Measurements from ENCODE around the gene ZSCAN30. TPM values are rescaled to one million over a fixed set of nuclear protein-coding genes. Genes with fewer than 3 reads are reported as not detected.

ZSCAN30 gene
- total and polyA plus RNA-seq, 10 of the 15 experiments (the other 5 are each of a cell fraction or from before 2014, with no cell fraction given), result 2.7 to 15.7 (median 11.2) TPM

DNA sequence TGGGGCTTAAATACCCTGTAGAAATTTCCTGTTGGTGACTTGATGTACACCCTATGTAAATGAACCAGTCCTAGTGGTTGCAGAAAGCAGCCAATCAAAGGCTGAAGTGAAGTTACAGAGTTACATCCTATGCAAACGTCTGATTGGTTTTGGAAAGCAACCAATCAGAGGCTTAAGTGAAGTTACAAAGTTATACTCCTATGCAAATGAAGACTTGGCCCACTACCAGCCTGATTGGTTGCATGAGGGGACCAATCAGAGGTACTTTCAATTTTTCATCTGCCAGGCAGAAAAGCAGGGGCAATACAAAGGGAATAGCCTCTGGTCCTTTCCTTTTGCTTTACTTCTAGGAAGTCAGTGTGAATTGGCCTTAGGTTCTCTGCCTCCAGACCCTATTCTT lies 62.8 kb downstream of the ZSCAN30 start:
- RAD21 ChIA-PET (ENCODE audit: unreplicated experiment), result no interaction called here
- no peak for FAIRE-seq

DNA sequence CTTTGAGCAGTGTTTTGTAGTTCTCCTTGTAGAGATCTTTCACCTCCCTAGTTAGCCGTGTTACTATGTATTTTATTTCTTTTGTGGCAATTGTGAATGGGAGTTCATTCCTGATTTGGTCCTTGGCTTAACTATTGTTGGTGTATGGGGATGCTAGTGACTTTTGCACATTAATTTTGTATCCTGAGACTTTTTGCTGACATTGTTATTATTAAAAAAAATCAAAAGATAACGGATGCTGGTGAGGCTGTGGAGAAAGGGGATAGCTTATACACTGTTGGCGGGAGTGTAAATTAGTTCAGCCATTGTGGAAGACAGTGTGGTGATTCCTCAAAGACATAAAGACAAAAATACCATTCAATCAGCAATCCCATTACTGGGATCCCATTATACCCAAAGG lies 66.2 kb downstream of the ZSCAN30 start:
- in situ Hi-C loops (cut with MboI) (no loop called here), intact Hi-C loops (cut with micrococcal nuclease; ENCODE audit: unreplicated experiment) (no loop called here)
- no peak overlapping the region for H3K27ac ChIP-seq (ENCODE audit: control insufficient read depth, insufficient read depth)

More for the DNA sequence above, 62.8 kb downstream of the ZSCAN30 start:
- Histone ChIP-seq H3K4me1 (ENCODE audit: control insufficient read depth, insufficient read depth, low read length) (no peaks in the 10 kb centered on the region), H3K27ac (ENCODE audit: control insufficient read depth, insufficient read depth) (no peak overlapping the region), H3K9me3 (replicated peaks; ENCODE audit: control insufficient read depth, insufficient read depth, low read length) (no peaks in the 10 kb centered on the region), H2AFZ (ENCODE audit: control insufficient read depth, low read depth, low read length) (no peak overlapping the region), H3K9ac (ENCODE audit: control insufficient read depth, insufficient read depth, low read length) (no peak overlapping the region), H3K4me3 (no peak overlapping the region), H3K36me3 (ENCODE audit: control insufficient read depth in 2 of 2, insufficient read depth in 2 of 2, low read length in 1 of 2) (no peaks in the 10 kb centered on the region), H4K20me1 (ENCODE audit: control insufficient read depth, insufficient read depth) (no peaks in the 10 kb centered on the region), H3K79me2 (ENCODE audit: control insufficient read depth, insufficient read depth, low read length) (no peaks in the 10 kb centered on the region), H3K4me2 (ENCODE audit: control insufficient read depth, insufficient read depth) (no peak overlapping the region), H3K27me3 (replicated peaks in 1 of 2; ENCODE audit: control insufficient read depth in 2 of 2, insufficient read depth in 2 of 2, low read length in 1 of 2) (no peaks in the 10 kb centered on the region)
- ATAC-seq (no peak; the same call in 2 of the 3 replicates), DNase-seq (ENCODE audit: low read depth, low spot score) (no peak)
- SMC1A ChIA-PET (ENCODE audit: uncharacterized antibody, unreplicated experiment), result interaction anchor here (1.3 kb wide), 1 partner anchor 128 kb away, joined by 4 read pairs; no protein-coding TSS in a partner anchor
- POLR2A ChIA-PET, result no interaction called here
- no TSS peak for BruUV-seq (replicated peaks)
- in situ Hi-C loops (cut with MboI) (no loop called here), intact Hi-C loops (cut with micrococcal nuclease; ENCODE audit: unreplicated experiment) (loop anchor here (5.0 kb wide), 1 partner anchor 220 kb away; no protein-coding TSS in a partner anchor)
- TF ChIP-seq NFYB (IDR thresholded peaks at IDR 0.05; ENCODE audit: insufficient read depth, low read depth, low read length) (peak; percentile 50; the same call in 1 of the 2 replicates), NFYA (IDR thresholded peaks at IDR 0.05; ENCODE audit: borderline replicate concordance, low read depth, low read length) (no peak)
- 36% methylated on average over 1 of the region's 1 CpG for WGBS (ENCODE audit: insufficient coverage, insufficient replicate concordance, low lambda C conversion rate, missing lambda C conversion rate)
- CTCF ChIA-PET, result interaction anchor here (6.2 kb wide), 1 partner anchor 127 kb away, joined by 65 read pairs; no protein-coding TSS in a partner anchor

More for the DNA sequence above, 66.2 kb downstream of the ZSCAN30 start:
- no peaks in the 10 kb centered on the region for H3K27me3 ChIP-seq (replicated peaks in 1 of 2; ENCODE audit: control insufficient read depth in 2 of 2, insufficient read depth in 2 of 2, low read length in 1 of 2)
- no peak for DNase-seq (ENCODE audit: low read depth, low spot score)
- CTCF ChIA-PET, result interaction anchor here (0.6 kb wide), 1 partner anchor 217 kb away, joined by 3 read pairs; no protein-coding TSS in a partner anchor
- no peak overlapping the region for H2AFZ ChIP-seq (ENCODE audit: control insufficient read depth, low read depth, low read length)
- no peaks in the 10 kb centered on the region for H3K79me2 ChIP-seq (ENCODE audit: control insufficient read depth, insufficient read depth, low read length)
- 29% methylated on average over 3 of the region's 3 CpGs for WGBS (ENCODE audit: insufficient coverage, insufficient replicate concordance, low lambda C conversion rate, missing lambda C conversion rate)
- H3K4me2 ChIP-seq (ENCODE audit: control insufficient read depth, insufficient read depth), result no peak overlapping the region
- no peak for FAIRE-seq
- H3K36me3 ChIP-seq (ENCODE audit: control insufficient read depth in 2 of 2, insufficient read depth in 2 of 2, low read length in 1 of 2), result no peaks in the 10 kb centered on the region
- no peaks in the 10 kb centered on the region for H4K20me1 ChIP-seq (ENCODE audit: control insufficient read depth, insufficient read depth)
- H3K4me1 ChIP-seq (ENCODE audit: control insufficient read depth, insufficient read depth, low read length), result no peaks in the 10 kb centered on the region
- H3K9me3 ChIP-seq (replicated peaks; ENCODE audit: control insufficient read depth, insufficient read depth, low read length), result no peaks in the 10 kb centered on the region
- H3K9ac ChIP-seq (ENCODE audit: control insufficient read depth, insufficient read depth, low read length), result no peak overlapping the region
- no peak overlapping the region for H3K4me3 ChIP-seq
- POLR2A ChIA-PET, result no interaction called here
- no TSS peak for BruUV-seq (replicated peaks)
- TF ChIP-seq, protein P1, sequence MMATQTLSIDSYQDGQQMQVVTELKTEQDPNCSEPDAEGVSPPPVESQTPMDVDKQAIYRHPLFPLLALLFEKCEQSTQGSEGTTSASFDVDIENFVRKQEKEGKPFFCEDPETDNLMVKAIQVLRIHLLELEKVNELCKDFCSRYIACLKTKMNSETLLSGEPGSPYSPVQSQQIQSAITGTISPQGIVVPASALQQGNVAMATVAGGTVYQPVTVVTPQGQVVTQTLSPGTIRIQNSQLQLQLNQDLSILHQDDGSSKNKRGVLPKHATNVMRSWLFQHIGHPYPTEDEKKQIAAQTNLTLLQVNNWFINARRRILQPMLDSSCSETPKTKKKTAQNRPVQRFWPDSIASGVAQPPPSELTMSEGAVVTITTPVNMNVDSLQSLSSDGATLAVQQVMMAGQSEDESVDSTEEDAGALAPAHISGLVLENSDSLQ (IDR thresholded peaks at IDR 0.05), result no peak
- no peak for ATAC-seq
- RAD21 ChIA-PET (ENCODE audit: unreplicated experiment), result no interaction called here
- SMC1A ChIA-PET (ENCODE audit: uncharacterized antibody, unreplicated experiment), result no interaction called here

Data from GM12878 (cell line).